CD4-positive, alpha-beta T cell (primary cell): ENCODE measurements around the gene RPL13A. TPM values are rescaled to one million over a fixed set of nuclear protein-coding genes. Genes with fewer than 3 reads are reported as not detected.

Experiments used
- ATAC-seq: fragments of 200-7000 bp; cut with Tn5 transposase; one replicate; pipeline ENCODE4 v1.10.0; 2022; ENCODE audit warnings: mild to moderate bottlenecking; ENCODE audit not compliant: poor library complexity
- CTCF ChIA-PET: fragments of 350-600 bp; sonication (Branson Sonifier 250); formaldehyde crosslinking; loops from one replicate; lab custom pipeline; 2021; ENCODE audit warnings: antibody characterized with exemption, inconsistent platforms; lab: Charles Lee
- POLR2A ChIA-PET: fragments of 350-600 bp; sonication (Branson Sonifier 250); formaldehyde crosslinking; loops from one replicate; lab custom pipeline; 2021; ENCODE audit warnings: antibody characterized with exemption, inconsistent platforms; lab: Charles Lee
- DNase-seq, 14 experiments: peaks; one replicate each; pipeline ENCODE4 v3.0.0-alpha.2; 2013 to 2020; ENCODE audit warnings: mixed read lengths in 2 of 14
- H3K27ac ChIP-seq, 2 donors: one replicate each; pipeline versions ENCODE4 v1.5.1 to v1.7.0; 2013; ENCODE audit warnings: low read length in 2 of 2, low read depth in 1 of 2, mild to moderate bottlenecking in 1 of 2
- H3K27me3 ChIP-seq, 2 experiments: 1 replicate in 1 of 2; 2 replicates in 1 of 2; pipeline versions ENCODE4 v1.6.1 to v1.7.0; 2013; ENCODE audit warnings: low read length in 2 of 2, control low read depth in 1 of 2, mild to moderate bottlenecking in 1 of 2, moderate library complexity in 1 of 2; ENCODE audit not compliant: insufficient read depth in 2 of 2, control insufficient read depth in 1 of 2
- H3K36me3 ChIP-seq: one replicate; pipeline ENCODE4 v1.6.1; 2013; ENCODE audit warnings: low read length, control low read depth; ENCODE audit not compliant: insufficient read depth
- H3K4me1 ChIP-seq: one replicate; pipeline ENCODE4 v1.6.1; 2013; ENCODE audit warnings: low read length, control low read depth; ENCODE audit not compliant: insufficient read depth
- H3K4me3 ChIP-seq: one replicate; pipeline ENCODE4 v1.5.1; 2013; ENCODE audit warnings: mild to moderate bottlenecking, low read length, moderate library complexity
- H3K9me3 ChIP-seq, 2 experiments: 1 replicate in 1 of 2; 2 replicates in 1 of 2; pipeline versions ENCODE4 v1.6.1 to v1.7.0; 2013; ENCODE audit warnings: low read length in 2 of 2, mild to moderate bottlenecking in 2 of 2, control low read depth in 1 of 2, moderate library complexity in 1 of 2; ENCODE audit not compliant: control insufficient read depth in 1 of 2, insufficient read depth in 1 of 2
- H3K27ac Mint-ChIP-seq: one replicate; pipeline ENCODE4 v1.8.0; 2020; ENCODE audit warnings: mixed read lengths
- H3K27me3 Mint-ChIP-seq: one replicate; pipeline ENCODE4 v1.8.0; 2021; ENCODE audit warnings: mixed read lengths
- H3K36me3 Mint-ChIP-seq: one replicate; pipeline ENCODE4 v1.8.0; 2021; ENCODE audit warnings: low read depth, mixed read lengths
- H3K4me1 Mint-ChIP-seq: one replicate; pipeline ENCODE4 v1.8.0; 2021; ENCODE audit warnings: low read depth, mixed read lengths
- H3K4me3 Mint-ChIP-seq: one replicate; pipeline ENCODE4 v1.8.0; 2020; ENCODE audit warnings: mild to moderate bottlenecking, mixed read lengths
- H3K9me3 Mint-ChIP-seq: one replicate; pipeline ENCODE4 v1.8.0; 2020; ENCODE audit warnings: mixed read lengths
- CTCF ChIP-seq: fragments of 200-600 bp; IDR thresholded peaks from one replicate; pipeline ENCODE4 v1.8.0; 2022; ENCODE audit warnings: antibody characterized with exemption, mild to moderate bottlenecking
- intact Hi-C, 2 experiments: fragments of 100-400 bp; cut with DNase I in 1 of 2; cut with micrococcal nuclease in 1 of 2; formaldehyde crosslinking; loops; one replicate each; pipeline versions ENCODE4 v1.15.1 to v1.9.0; 2023 to 2025; cut with DNase I, micrococcal nuclease
- total RNA-seq, 174 experiments: library from RNA in 2 of 174; stranded (reverse) in 2 of 174; gene quantifications; one replicate each; pipeline ENCODE4 v1.2.3 and lab custom pipeline; 2021 to 2026

The RPL13A gene
- total RNA-seq, 2 experiments from 2014 or later, result 5,328 to 5,481 TPM

GRCh38 chr19:49450405-49450804, 37.0 kb upstream of the RPL13A start:
- H3K27ac ChIP-seq, result no peak overlapping the region
- Mint-ChIP-seq H3K9me3 (no peaks in the 10 kb centered on the region), H3K36me3 (peaks cover 65% of the 10 kb centered on the region), H3K4me3 (peak overlapping the region; percentile 94), H3K4me1 (peaks cover 44% of the 10 kb centered on the region), H3K27ac (peak overlapping the region; percentile 58), H3K27me3 (no peaks in the 10 kb centered on the region)
- intact Hi-C loops, result no loop called here
- no peaks in the 10 kb centered on the region for H3K9me3 ChIP-seq
- peaks cover 69% of the 10 kb centered on the region for H3K4me1 ChIP-seq
- peak overlapping the region; percentile 99 for H3K4me3 ChIP-seq
- peaks cover 32% of the 10 kb centered on the region for H3K36me3 ChIP-seq
- ATAC-seq (no peak), DNase-seq (no peak)
- TF ChIP-seq CTCF, result no peak
- CTCF ChIA-PET, result interaction anchor here (2.5 to 3.9 kb wide), 2 partner anchors 23 to 26 kb away, joined by 14 to 15 read pairs; partner anchors contain the start of gene FLT3LG
- POLR2A ChIA-PET, result interaction anchor here (2.5 to 5.7 kb wide), 3 partner anchors 21 to 46 kb away, joined by 12 to 120 read pairs (median 28); partner anchors contain the start of genes FLT3LG, RPL13A and RPS11
- no peaks in the 10 kb centered on the region for H3K27me3 ChIP-seq

DNA sequence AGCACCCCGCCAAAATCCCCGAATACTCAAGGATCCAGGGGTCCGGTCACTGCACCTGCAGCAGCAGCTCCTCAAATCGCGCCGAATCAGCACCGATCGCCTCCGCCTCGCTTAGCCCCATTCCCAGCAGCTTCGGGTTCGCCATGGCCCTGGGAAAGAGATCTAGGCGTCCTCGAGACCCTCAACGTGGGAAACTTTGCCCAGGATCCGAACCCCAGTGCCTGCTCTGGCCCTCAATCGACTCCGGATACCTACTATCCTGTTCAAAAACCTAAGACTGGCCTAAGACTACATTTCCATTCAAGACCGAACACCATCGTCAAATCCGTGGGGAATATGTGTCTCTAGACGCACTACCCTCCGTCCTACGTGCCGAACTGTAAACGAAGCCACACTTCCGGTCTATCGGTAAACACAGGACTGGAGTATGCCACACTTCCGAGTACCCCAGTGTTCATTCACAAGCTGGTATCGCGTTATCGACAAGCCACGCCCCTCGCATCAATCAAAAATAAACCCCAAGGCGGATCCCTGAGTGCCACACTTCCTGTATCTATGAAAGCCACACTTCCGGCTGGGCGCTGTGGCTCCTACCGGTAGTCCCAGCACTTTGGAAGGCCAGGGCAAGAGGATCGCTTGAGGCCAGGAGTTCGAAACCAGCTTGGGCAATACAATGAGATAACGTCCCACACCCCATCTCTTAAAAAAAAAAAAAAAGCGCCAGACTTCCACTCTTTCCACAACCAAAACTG, 35.8 kb upstream of the RPL13A start, which contains the start of gene PIH1D1:
Gene PIH1D1, minus strand, starts transcription at position 385 of the 752 bp plus-strand sequence. Its CDS starts 240 bp downstream, at position 145.
- ChIA-PET POLR2A (interaction anchor here (0.5 to 5.7 kb wide), 18 partner anchors 12 to 418 kb away, joined by 3 to 120 read pairs (median 4); partner anchors contain the start of genes BCL2L12, CD37, FLT3LG and IRF3), CTCF (interaction anchor here (0.8 to 3.9 kb wide), 8 partner anchors 8 to 227 kb away, joined by 3 to 24 read pairs (median 4); partner anchors contain the start of gene FLT3LG)
- Histone ChIP-seq H3K4me1 (peaks cover 69% of the 10 kb centered on the region), H3K27ac (peak within 1 kb of the TSS; percentile 93 to 97), H3K36me3 (peaks cover 35% of the 10 kb centered on the region), H3K9me3 (no peaks in the 10 kb centered on the region), H3K4me3 (peak within 1 kb of the TSS; percentile 99), H3K27me3 (no peaks in the 10 kb centered on the region)
- no peak for TF ChIP-seq CTCF
- intact Hi-C loops, result loop anchor here (1.0 to 2.0 kb wide), 4 partner anchors 8 to 45 kb away; partner anchors contain the start of genes FLT3LG (in 1 of the 2) and RPS11 (in 1 of the 2)
- H3K27ac Mint-ChIP-seq, result peak within 1 kb of the TSS; percentile 98
- DNase-seq, result peak; percentile 84 to 98 (median 92)
- peak within 1 kb of the TSS; percentile 94 for H3K4me3 Mint-ChIP-seq
- no peaks in the 10 kb centered on the region for H3K9me3 Mint-ChIP-seq
- peak; percentile 61 for ATAC-seq
- peaks cover 50% of the 10 kb centered on the region for H3K4me1 Mint-ChIP-seq
- H3K36me3 Mint-ChIP-seq, result peaks cover 65% of the 10 kb centered on the region
- H3K27me3 Mint-ChIP-seq, result no peaks in the 10 kb centered on the region

GRCh38 chr19:49453013-49453756, 34.2 kb upstream of the RPL13A start, which contains the start of gene ALDH16A1:
ALDH16A1 (plus strand) TSS chr19:49453225; CDS start chr19:49453332, 107 bp downstream.
- ATAC-seq, result peak; percentile 84

More at GRCh38 chr19:49453013-49453756, 34.2 kb upstream of the RPL13A start, which contains the start of gene ALDH16A1:
- Histone ChIP-seq H3K27me3 (no peaks in the 10 kb centered on the region), H3K4me1 (peaks cover 68% of the 10 kb centered on the region), H3K4me3 (peak within 1 kb of the TSS; percentile 71), H3K36me3 (peaks cover 26% of the 10 kb centered on the region), H3K9me3 (no peaks in the 10 kb centered on the region), H3K27ac (peak within 1 kb of the TSS; percentile 93 to 97)
- intact Hi-C loops, result loop anchor here (1.0 to 2.0 kb wide), 5 partner anchors 16 to 44 kb away; partner anchors contain the start of genes RPS11 (in 2 of the 2), FLT3LG (in 1 of the 2) and RPL13A (in 1 of the 2)
- Mint-ChIP-seq H3K4me1 (peaks cover 53% of the 10 kb centered on the region), H3K27ac (peak within 1 kb of the TSS; percentile 98), H3K36me3 (peaks cover 59% of the 10 kb centered on the region), H3K9me3 (no peaks in the 10 kb centered on the region), H3K4me3 (peak within 1 kb of the TSS; percentile 94), H3K27me3 (no peaks in the 10 kb centered on the region)
- DNase-seq, result peak; percentile 95 to 99 (median 97)
- no peak for TF ChIP-seq CTCF
- ChIA-PET CTCF (interaction anchor here (1.2 to 3.9 kb wide), 5 partner anchors 17 to 117 kb away, joined by 5 to 24 read pairs (median 6); partner anchors contain the start of gene FLT3LG), POLR2A (interaction anchor here (0.6 to 5.7 kb wide), 20 partner anchors 11 to 227 kb away, joined by 3 to 120 read pairs (median 4); partner anchors contain the start of genes FLT3LG, KASH5, PRMT1 and RPL13A)
